Brain microvascular endothelial cell (primary cell): ENCODE results near the gene ZNF276.
"Not testable (repeated sequence)": the region's sequence is repeated elsewhere in the genome, so short reads cannot be mapped to it uniquely, and the experiment has no call there.

Source experiments
- DNase-seq: peaks from one replicate; pipeline ENCODE4 v3.0.0-alpha.2; 2020
- H3K27ac ChIP-seq: fragments of 250-450 bp; sonication (Bioruptor Pico); 2 replicates; pipeline ENCODE4 v1.5.1; 2020; ENCODE audit warnings: mild to moderate bottlenecking, moderate library complexity
- H3K27me3 ChIP-seq: fragments of 250-450 bp; sonication (Bioruptor Pico); replicated peaks from 2 replicates; pipeline ENCODE4 v1.5.1; 2020; ENCODE audit warnings: mild to moderate bottlenecking
- H3K36me3 ChIP-seq: fragments of 250-450 bp; sonication (Bioruptor Pico); replicated peaks from 2 replicates; pipeline ENCODE4 v1.5.1; 2020; ENCODE audit warnings: mild to moderate bottlenecking
- H3K4me3 ChIP-seq: 2 replicates; pipeline ENCODE4 v1.5.1; 2011; ENCODE audit warnings: low read depth, mild to moderate bottlenecking, control low read depth, low read length, moderate library complexity
- in situ Hi-C: cut with HindIII; loops from 2 replicates; pipeline ENCODE4 v1.10.0; 2017; ENCODE audit warnings: low sequenced_read_pairs, low pct_ligation_motif_present
- TF ChIP-seq, protein P1 (sequence below): IDR thresholded peaks from 2 replicates; pipeline ENCODE4 v1.5.1; 2011; ENCODE audit warnings: low read depth, mild to moderate bottlenecking, moderate library complexity, low read length, control low read depth, inconsistent platforms; ENCODE audit errors: missing control alignments

The ZNF276 gene

DNA sequence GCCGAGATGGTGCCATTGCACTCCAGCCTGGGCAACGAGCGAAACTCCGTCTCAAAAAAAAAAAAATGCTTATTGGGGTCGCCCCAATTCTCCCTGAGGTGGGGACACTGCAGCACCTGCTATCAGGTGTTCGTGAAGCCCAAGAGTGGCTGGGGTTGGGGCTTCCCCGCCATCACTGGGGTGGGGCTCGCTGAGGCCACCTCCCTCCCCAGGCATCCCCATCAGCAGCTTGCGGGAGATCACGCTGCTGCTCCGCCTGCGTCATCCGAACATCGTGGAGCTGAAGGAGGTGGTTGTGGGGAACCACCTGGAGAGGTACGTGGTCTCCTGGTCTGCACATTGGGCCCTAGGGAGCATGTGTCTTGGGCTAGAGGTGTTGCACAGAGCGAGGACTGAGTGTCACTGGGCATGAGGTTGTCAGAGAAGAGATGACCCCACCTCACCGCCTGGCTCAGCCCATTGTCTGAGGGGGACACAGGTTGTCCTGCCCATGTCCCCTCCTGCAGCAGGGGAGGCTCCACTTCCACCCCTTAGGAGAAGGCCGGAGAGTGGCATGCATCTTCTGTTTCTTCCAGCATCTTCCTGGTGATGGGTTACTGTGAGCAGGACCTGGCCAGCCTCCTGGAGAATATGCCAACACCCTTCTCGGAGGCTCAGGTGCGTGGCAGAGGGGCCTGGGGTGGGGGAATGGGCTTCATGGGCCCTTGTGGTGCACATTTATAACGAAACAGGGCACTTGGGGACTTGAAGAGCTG, 29.9 kb upstream of the ZNF276 start:
- H3K27ac ChIP-seq = no peak overlapping the region
- H3K27me3 ChIP-seq = no peaks in the 10 kb centered on the region
- in situ Hi-C loops = no loop called here
- no peak overlapping the region for H3K4me3 ChIP-seq
- TF ChIP-seq, protein P1, sequence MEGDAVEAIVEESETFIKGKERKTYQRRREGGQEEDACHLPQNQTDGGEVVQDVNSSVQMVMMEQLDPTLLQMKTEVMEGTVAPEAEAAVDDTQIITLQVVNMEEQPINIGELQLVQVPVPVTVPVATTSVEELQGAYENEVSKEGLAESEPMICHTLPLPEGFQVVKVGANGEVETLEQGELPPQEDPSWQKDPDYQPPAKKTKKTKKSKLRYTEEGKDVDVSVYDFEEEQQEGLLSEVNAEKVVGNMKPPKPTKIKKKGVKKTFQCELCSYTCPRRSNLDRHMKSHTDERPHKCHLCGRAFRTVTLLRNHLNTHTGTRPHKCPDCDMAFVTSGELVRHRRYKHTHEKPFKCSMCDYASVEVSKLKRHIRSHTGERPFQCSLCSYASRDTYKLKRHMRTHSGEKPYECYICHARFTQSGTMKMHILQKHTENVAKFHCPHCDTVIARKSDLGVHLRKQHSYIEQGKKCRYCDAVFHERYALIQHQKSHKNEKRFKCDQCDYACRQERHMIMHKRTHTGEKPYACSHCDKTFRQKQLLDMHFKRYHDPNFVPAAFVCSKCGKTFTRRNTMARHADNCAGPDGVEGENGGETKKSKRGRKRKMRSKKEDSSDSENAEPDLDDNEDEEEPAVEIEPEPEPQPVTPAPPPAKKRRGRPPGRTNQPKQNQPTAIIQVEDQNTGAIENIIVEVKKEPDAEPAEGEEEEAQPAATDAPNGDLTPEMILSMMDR = no peak
- H3K36me3 ChIP-seq = peaks cover 50% of the 10 kb centered on the region
- DNase-seq = no peak

DNA sequence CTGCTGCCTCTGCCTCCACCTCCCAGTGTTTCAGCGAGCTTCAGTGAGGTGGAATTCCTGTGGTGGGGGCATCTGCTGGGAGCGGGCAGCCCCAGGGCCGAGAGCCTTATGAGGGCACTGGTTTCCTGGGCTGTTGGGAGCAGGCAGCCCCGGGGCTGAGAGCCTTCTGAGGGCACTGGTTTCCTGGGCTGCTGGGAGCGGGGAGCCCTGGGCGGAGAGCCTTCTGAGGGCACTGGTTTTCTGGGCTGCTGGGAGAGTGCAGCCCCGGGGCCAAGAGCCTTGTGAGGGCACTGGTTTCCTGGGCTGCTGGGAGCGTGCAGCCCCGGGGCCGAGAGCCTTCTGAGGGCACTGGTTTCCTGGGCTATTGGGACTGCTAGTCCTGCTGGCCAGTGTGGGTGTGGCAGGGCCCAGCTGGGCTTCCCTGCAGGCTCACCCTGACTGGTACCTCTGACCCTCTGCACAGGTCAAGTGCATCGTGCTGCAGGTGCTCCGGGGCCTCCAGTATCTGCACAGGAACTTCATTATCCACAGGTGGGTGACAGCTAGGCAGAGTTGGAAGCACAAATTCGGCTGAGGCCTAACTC, 29.3 kb upstream of the ZNF276 start:
- no peaks in the 10 kb centered on the region for H3K27me3 ChIP-seq
- H3K36me3 ChIP-seq = peaks cover 54% of the 10 kb centered on the region
- in situ Hi-C loops = no loop called here
- no peak overlapping the region for H3K27ac ChIP-seq
- TF ChIP-seq, protein P1 = no peak
- H3K4me3 ChIP-seq = no peak overlapping the region
- DNase-seq = no peak

GRCh38 chr16:89693289-89693731, 28.0 kb upstream of the ZNF276 start:
- TF ChIP-seq, protein P1 = no peak
- Histone ChIP-seq H3K27ac (no peak overlapping the region), H3K36me3 (peaks cover 56% of the 10 kb centered on the region), H3K27me3 (no peaks in the 10 kb centered on the region), H3K4me3 (no peak overlapping the region)
- no peak for DNase-seq
- in situ Hi-C loops = no loop called here

- in situ Hi-C loops = no loop called here
- no peak overlapping the region for H3K4me3 ChIP-seq
- TF ChIP-seq, protein P1 = no peak
- H3K27ac ChIP-seq = no peak overlapping the region
- H3K27me3 ChIP-seq = no peaks in the 10 kb centered on the region
- no peak for DNase-seq
- H3K36me3 ChIP-seq = peaks cover 54% of the 10 kb centered on the region
Measured at GRCh38 chr16:89693931-89694783, 27.2 kb upstream of the ZNF276 start.

DNA sequence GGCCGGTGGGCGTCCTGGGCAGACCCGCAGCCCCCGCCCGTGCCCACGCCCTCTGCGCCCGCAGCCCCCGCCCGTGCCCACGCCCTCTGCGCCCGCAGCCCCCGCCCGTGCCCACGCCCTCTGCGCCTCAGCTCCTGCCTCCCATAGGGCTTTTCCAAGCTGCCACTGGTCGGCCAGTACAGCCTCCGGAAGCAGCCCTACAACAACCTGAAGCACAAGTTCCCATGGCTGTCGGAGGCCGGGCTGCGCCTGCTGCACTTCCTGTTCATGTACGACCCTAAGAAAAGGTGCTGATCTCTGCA, 26.6 kb upstream of the ZNF276 start:
- DNase-seq, H3K27me3 ChIP-seq, H3K27ac ChIP-seq, in situ Hi-C loops, H3K4me3 ChIP-seq: not testable (repeated sequence)
- H3K36me3 ChIP-seq = peaks cover 49% of the 10 kb centered on the region
